ENCODE results near the gene SH2D1A. TPM values are rescaled to one million over a fixed set of nuclear protein-coding genes. Genes with fewer than 3 reads are reported as not detected.
"Not testable (repeated sequence)": the region's sequence is repeated elsewhere in the genome, so short reads cannot be mapped to it uniquely, and the experiment has no call there.

SH2D1A gene
- total RNA-seq, 1 donor from 2014 or later = not detected

GRCh38 chrX:124348885-124349453, 2.6 kb downstream of the SH2D1A start:
- no peak for DNase-seq (ENCODE audit: low read depth in 2 of 2)

- no peak for DNase-seq (ENCODE audit: low read depth in 2 of 2)
These were observed 8.3 kb downstream of the SH2D1A start for GRCh38 chrX:124354648-124355047.

- DNase-seq (ENCODE audit: low read depth in 2 of 2) = no peak
These were observed 12.5 kb downstream of the SH2D1A start for GRCh38 chrX:124358800-124359383.

DNA sequence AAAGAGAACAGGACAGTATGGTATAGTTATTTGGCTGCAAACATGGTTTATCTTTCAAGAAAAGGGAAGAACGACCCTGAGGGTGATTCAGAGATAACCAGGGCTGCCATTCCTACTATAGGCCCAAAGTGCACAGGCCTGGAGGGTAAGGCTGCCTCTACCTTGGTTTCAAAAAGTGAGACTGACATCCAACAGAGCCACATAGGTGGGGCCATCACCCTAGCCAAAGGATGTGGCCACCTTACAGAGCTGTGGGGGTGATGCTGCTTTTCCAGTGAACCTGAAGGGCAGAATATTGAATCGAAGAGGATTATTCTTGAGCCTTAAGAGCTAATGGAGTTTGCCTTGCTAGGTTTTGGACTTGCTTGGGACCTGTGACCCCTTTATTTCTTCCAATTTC, 15.7 kb downstream of the SH2D1A start:
- DNase-seq (ENCODE audit: low read depth in 2 of 2) = no peak

DNA sequence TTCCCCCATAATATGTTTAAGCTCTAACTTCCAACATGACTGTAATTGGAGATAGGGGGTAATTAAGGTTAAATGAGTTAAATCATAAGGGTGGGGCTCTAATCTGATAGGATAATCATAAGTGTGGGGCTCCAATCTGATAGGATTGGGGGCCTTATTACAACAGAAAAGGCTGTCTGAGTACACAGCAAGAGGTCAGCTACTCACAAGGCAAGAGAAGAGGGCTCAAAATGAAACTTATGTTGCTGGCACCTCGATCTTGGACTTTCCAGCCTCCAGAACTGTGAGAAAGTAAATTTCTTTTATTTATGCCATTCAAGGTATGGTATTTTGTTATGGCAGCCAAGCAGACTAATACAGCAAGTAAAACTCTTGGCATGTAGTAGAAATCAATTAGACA, 16.4 kb downstream of the SH2D1A start:
- no peak for DNase-seq (ENCODE audit: low read depth in 2 of 2)

- no peak for DNase-seq (ENCODE audit: low read depth in 2 of 2)
These were observed 23.4 kb downstream of the SH2D1A start for GRCh38 chrX:124369722-124370121.

DNA sequence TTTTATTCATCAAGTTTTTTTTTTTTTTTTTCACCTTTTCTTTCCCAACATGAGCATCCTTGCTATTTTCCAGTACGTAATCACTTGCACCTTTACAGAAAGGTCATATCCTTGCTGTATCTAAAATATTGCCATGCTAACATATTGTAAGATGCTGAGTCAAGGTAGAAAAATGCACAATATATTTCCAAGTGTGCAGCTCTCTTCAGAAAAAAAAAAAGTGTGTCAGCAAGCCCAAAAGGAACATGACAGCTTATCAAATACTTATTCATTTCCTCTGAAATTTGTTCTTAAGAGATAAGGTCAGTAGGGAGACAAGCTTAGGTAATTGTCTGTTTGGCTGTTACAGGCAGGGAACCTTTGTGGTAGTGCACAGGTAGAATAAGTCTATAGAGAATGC, 27.0 kb downstream of the SH2D1A start:
- DNase-seq (ENCODE audit: low read depth in 2 of 2) = no peak

GRCh38 chrX:124378643-124379042, 32.3 kb downstream of the SH2D1A start:
- no peak for DNase-seq (ENCODE audit: low read depth in 2 of 2)

GRCh38 chrX:124383354-124383753, 37.0 kb downstream of the SH2D1A start:
- DNase-seq (ENCODE audit: low read depth in 2 of 2) = no peak

- no peak for DNase-seq (ENCODE audit: low read depth in 2 of 2)
These were observed 40.0 kb downstream of the SH2D1A start for GRCh38 chrX:124386401-124386800.

GRCh38 chrX:124388562-124388961, 42.2 kb downstream of the SH2D1A start:
- peak; percentile 32 to 51 for DNase-seq (ENCODE audit: low read depth in 2 of 2)

DNA sequence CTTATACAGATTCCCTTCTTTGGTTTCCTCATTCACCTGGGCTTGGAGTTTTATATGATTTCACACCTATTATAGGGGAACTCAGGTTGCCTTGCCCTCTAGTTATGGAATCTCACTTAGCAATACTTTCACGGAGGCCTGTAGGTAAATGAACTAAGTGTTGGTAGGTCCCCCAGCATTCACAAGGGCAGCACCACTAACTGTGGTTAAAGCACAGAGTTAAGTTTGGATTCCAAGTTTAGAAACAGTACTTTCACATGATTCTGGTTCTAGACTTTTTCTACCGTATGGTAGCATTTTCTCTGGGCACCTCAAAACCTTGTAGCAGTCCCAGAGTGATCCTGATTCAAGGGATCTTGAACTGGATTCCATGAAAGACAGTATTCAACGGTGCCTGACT, 46.4 kb downstream of the SH2D1A start:
- DNase-seq (ENCODE audit: low read depth in 2 of 2) = no peak

DNA sequence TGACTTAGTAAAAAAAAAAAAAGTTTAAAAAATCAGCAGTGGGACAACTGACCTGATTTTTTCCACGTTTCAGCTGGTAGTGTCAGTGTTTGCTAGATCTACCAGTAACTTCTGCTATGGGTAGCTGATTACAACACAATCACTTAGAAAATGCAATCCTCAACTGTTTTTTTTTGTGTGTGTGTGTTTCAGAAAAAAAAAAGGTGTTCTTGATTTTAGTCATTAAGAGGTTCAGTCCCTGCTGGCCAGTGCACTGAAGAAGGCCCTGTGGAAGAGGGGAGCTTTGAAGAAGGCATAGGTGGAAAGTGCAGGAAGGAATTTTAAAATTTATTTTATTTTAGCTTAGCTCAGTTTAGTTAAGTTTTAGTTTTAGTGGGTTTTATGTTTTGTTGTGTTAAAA, 46.9 kb downstream of the SH2D1A start:
- DNase-seq (ENCODE audit: low read depth in 2 of 2) = no peak

- DNase-seq (ENCODE audit: low read depth in 2 of 2) = no peak
These were observed 47.3 kb downstream of the SH2D1A start for GRCh38 chrX:124393659-124394058.

DNA sequence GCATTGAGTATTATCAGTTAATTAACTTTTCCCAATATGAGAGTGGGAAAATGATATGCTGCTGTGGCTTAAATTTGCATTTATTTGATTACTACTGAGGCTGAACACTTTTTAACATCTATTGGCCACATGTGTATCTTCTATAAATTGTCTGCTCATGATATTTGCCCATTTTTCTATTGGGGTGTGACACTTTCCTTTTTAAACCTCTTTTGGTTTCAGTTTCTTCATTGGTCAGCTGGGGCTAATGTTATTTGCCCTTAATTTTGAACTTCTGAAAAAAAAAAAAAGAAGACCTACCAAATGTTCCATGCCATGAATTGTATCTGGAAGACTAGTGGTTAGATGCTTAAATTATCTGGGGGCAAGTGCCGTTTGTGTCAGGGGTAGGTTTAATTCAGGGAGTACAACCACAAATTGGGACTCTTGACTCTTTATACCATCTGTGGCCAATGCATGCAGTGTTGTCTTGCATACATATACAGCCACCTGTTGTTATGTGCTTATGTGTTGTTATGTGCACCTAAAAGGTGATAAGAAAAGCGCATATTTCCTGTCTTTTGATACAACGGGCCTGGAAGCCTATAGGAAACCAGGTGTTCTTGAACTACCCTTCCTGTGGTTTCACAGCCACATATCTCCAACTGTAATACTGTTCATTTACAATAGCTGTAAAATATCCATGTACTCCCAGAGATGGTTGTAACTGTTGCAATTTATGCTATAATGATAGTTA, 49.0 kb downstream of the SH2D1A start:
- DNase-seq (ENCODE audit: low read depth in 2 of 2) = no peak

- DNase-seq (ENCODE audit: low read depth in 2 of 2) = no peak
These were observed 55.3 kb downstream of the SH2D1A start for GRCh38 chrX:124401696-124402095.

DNA sequence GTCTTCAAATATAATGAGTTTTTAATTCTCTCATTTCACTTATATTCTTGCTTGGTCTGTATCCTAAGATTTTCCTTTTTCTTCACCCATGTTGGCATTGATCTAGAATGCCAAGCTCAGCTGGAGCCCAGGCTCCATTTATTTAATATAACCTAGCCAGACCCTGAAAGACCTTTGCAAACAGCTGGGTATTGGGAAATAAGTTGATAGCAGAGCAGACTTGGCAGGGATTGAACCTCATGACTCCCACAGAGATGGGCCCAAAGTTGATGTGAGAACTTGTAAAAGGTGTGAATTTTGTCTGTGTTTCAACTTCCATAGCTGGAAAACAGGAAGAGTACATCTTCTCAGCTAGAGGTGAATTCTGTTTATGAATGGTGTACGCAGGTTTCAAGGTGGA, 59.5 kb downstream of the SH2D1A start:
- DNase-seq (ENCODE audit: low read depth in 2 of 2) = no peak

GRCh38 chrX:124406294-124407014, 60.1 kb downstream of the SH2D1A start:
- DNase-seq (ENCODE audit: low read depth in 2 of 2) = peak; percentile 21 to 65

DNA sequence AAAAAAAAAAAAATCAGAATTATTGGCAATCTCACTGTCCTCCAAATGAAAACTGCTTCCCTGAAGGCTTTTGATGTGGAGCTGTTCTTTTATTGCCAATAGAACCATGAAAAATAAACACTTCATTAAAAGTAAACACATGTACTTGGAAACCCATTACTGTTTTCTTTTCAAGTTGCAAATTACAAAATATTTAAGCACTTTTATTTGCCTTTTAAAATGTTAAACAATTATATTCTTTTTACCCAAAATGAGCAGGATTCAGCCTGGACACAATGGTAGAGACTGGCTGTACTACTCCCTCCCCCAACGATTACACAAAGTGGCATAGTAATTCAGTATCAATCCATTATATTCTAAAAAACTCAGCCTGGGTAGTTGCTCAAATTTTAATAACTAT, 60.9 kb downstream of the SH2D1A start:
- DNase-seq (ENCODE audit: low read depth in 2 of 2) = no peak

- DNase-seq (ENCODE audit: low read depth in 2 of 2) = not testable (repeated sequence)
These were observed 62.0 kb downstream of the SH2D1A start for GRCh38 chrX:124408380-124408779.

DNA sequence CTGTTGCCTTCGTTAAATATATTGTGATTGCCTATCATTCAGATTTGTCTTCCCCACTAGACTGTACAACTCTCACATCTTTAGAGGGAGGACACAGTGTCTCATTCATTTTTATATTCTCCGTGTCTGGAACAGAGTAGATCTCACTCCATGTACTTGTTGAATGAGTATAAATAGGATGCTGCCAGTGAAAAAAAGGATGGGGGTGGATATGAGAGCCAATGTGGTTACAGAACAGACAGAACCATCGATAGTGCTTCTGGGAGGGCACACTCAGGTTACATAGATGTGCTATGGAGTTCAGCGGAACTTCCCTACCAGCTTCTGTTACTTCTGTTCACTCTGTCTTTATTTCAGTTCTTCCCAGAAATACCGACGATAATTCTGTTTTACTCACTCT, 66.9 kb downstream of the SH2D1A start:
- DNase-seq (ENCODE audit: low read depth in 2 of 2) = no peak

GRCh38 chrX:124414281-124414680, 67.9 kb downstream of the SH2D1A start:
- no peak for DNase-seq (ENCODE audit: low read depth in 2 of 2)

Data from dermis microvascular lymphatic vessel endothelial cell (primary cell).